ENCODE results near the gene CTNNA3.

CTNNA3 gene

DNA sequence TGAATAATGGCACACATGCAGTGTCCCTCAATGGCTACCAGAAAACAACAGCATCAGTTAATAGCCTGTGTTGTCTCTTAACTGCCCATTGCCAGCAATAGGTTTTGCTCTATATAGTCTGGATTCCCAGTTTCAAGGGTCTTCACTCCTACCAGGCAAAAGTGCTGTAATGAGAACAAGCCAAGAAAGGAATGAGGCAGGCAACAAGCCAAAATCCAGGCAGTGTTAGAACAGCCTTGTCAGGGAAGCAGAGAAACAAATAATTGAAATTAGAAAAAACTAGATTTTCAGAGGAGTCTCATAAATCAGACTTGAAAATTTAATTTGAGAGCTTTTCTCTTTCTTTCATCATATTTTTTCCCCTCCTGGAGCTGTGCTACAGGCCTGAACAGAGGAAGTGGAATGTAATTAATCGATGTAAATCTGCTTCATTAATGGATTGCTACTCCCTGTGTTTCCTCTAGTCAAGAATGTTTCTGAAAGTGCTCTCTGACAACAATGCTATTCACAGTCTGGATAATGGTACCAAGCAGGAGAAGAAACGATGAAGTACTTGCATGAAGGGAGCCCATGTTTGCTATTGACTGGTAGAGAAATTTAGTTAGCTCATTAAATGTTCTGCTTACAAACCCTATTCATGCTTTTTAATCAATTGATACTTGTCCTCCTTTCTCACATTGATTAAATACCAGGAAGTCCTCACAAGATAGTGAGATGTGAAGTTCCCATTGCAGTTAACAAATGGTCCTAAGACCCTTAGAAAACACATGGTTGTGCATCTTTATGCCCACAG, 972.2 kb downstream of the CTNNA3 start:
- DNase-seq, result no peak

GRCh38 chr10:66719483-66719882, 976.5 kb downstream of the CTNNA3 start:
- DNase-seq, result no peak

- DNase-seq, result no peak
Observed at GRCh38 chr10:66717231-66717981, 978.6 kb downstream of the CTNNA3 start.

DNA sequence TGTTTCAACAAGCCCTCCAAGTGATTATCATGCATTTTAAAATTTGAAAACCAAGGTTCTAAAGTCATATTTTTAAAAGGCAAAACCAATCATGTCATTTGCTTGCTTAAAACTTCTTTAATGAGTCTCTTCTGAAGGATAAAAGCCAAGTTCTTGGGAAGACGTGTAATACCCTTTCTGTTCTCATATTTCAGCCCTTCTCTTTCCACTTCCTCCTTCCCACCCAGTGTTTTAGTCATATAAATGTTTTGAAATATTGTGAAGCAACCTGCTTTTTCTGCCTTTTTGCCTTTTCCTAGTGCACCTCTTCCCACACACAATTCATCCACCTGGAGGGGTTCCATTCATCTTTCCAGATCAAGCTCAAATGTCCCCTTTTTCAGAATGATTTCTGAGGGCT, 981.3 kb downstream of the CTNNA3 start:
- DNase-seq, result no peak

- DNase-seq, result no peak
Observed at GRCh38 chr10:66713387-66713786, 982.6 kb downstream of the CTNNA3 start.

- DNase-seq, result no peak
Observed at GRCh38 chr10:66698069-66698468, 997.9 kb downstream of the CTNNA3 start.

- no peak for DNase-seq
Observed at GRCh38 chr10:66695046-66695445, 1000.9 kb downstream of the CTNNA3 start.

GRCh38 chr10:66684581-66684980, 1011.4 kb downstream of the CTNNA3 start:
- no peak for DNase-seq

DNA sequence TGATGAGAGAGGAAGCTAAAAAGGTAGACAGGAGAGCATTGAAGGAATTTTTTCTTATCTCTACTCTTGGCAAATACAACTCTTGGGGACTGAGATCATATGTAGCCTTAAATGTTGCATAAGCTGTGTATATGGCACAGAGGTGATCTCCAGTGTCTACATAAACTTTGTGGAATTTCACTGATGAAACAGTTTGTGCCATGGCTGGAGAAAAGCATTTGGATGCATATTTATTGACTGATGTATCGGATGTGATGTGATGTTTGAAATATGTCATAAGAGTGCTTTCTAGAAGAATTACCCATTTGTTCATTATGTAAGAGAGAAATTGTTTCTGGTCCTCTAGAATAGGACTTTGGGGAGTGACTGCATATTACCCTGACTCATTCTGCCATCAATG, 1015.1 kb downstream of the CTNNA3 start:
- DNase-seq, result no peak

GRCh38 chr10:66678521-66678920, 1017.5 kb downstream of the CTNNA3 start:
- DNase-seq, result no peak

GRCh38 chr10:66673071-66673470, 1022.9 kb downstream of the CTNNA3 start:
- no peak for DNase-seq

DNA sequence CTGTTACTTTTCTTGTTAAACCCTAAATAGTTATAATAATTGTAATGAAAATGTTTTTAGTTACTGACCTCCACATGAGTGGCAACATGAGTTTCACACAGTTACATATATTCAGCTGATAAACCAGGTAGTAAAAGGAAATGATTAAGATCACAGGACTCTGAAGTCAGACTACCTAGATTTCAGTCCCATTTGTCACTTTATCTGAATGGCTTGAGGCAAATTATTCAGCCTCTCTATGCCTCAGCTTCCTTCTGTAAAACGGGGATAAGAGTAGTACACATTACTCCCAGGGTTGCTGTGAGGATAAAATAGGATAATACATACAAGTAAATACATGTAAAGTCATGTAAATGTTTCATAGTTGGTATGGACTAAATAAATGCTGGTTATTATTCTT, 1024.4 kb downstream of the CTNNA3 start:
- DNase-seq, result no peak

DNA sequence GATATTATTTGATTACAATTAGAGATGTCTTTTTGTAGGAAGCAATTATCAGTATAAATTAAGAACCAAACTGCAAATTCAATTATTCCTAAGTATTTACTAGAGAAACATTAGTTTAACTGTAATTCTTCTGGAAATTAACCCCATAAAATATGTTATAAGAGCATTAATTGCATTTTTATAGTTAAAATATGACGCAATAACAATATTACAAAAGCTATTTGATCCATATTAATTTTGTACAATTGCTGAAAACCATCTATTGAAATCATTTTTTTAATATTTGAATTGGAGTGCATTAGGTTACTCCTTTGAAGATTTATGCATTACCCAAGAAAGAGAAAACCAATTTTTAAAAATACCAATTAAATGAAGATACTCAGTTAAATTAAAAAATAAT, 1024.9 kb downstream of the CTNNA3 start:
- no peak for DNase-seq

- DNase-seq, result no peak
Observed at GRCh38 chr10:66656499-66656898, 1039.5 kb downstream of the CTNNA3 start.

- no peak for DNase-seq
Observed at GRCh38 chr10:66654861-66655260, 1041.1 kb downstream of the CTNNA3 start.

DNA sequence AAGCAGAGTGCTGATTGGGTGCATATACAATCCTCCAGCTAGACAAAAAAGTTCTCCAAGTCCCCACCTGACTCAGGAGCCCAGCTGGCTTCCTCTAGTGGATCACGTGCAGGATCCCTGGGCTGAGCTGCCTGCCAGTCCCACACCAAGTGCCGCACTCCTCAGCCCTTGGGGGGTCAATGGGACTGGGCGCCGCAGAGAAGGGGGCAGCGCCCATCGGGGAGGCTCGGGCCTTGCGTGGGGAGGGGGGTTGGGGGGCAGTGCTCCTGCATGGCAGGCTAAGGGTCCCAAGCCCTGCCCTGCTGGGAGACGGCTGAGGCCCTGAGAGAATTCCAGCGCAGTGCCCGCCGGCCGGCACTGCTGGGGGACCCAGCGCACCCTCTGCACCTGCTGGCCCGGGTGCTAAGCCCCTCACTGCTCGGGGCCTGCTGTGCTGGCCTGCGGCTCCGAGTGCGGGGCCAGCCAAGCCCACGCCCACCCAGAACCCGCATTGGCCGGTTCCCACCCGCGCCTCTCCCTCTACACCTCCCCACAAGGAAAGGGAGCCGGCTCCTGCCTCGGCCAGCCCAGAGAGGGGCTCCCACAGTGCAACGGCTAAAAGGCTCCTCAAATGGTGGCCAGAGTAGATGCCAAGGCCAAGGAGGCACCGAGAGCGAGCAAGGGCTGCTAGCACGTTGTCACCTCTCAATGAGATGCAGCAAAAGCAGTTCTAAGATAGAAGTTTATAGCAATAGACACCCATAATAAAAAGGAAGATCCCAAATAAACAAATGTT, 1044.5 kb downstream of the CTNNA3 start:
- DNase-seq, result no peak

DNA sequence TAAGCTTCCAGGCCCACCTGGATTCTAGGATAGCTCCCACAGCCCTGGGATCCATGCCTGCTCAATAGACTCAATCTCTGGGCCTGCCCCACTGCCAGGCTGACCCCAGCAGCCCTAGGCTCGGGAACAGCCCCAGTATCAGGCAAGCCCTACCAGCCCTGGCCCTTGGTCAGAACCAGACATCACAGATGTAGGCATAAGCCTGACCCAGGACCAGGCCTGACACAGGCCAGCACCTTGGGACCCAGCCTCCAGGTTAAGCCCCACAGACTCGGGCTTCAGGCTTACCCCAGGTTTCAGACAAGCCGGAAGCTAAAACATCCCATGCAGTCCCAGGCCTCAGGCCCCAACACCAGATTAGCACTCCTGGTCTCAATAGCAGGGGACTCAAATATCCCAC, 1046.4 kb downstream of the CTNNA3 start:
- no peak for DNase-seq

DNA sequence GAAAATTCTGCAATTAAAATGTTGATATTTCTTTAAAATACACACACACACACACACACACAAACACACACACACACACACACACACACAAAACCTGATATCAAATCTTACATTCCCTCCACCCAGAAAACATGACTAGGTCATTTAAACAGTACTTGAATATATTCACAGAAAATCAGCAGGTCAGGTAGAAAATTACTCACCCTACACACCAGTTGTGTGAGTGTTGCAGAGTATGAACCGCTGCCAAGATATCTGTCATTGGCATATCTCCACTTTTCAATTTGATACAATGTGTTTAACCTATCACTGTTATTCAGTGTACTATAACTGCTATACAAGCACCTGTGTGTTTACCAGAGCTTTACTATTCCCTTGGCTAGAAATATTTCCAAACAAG, 1053.8 kb downstream of the CTNNA3 start:
- no peak for DNase-seq

DNA sequence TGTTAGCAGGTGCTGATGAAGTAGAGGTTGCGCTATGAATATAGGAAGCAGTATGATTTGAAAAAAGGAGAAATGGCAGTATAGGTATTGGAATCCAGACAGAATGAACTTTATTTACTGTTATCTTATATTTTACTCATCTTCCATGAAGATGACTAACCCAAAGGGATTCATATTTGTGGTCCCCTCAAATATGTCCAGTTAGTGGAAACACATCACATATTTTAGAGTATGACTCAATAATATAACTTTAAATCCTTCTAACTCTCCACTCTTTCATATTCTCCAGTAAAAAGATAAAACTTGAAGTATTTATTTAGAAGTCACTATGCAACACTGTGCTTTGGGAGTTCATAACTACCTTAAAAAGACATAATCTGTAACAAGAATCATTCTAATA, 1056.6 kb downstream of the CTNNA3 start:
- no peak for DNase-seq

- no peak for DNase-seq
Observed at GRCh38 chr10:66637273-66638036, 1058.5 kb downstream of the CTNNA3 start.

DNA sequence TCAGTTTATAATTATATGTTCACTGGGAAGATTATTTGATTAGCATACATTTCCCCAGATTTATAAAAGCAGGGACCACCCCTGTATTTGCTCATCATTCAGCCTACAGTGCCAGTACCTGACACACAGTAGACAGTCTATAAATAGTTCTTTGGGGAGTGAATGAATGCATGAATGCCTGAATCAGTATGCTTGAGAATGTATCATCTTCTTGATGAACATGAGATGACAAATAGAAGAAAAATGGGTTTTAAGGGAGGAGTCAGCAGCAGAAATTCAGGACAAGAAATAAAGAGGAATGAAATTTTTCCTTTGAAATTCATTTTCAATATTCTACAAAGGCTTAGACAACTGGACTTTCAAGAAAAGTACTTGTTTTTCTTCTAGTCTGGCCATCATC, 1066.0 kb downstream of the CTNNA3 start:
- no peak for DNase-seq

GRCh38 chr10:66627156-66627555, 1068.8 kb downstream of the CTNNA3 start:
- DNase-seq, result no peak
